IMR-90 (cell line): Measurements from ENCODE around the gene RAP2B. TPM values are rescaled to one million over a fixed set of nuclear protein-coding genes. Genes with fewer than 3 reads are reported as not detected.

Experiments used
- ATAC-seq: fragments of 200-7000 bp; cut with Tn5 transposase; 2 replicates; pipeline ENCODE4 v1.9.1; 2020; ENCODE audit warnings: low read depth, mild to moderate bottlenecking, moderate library complexity
- BruUV-seq: library from RNA; stranded (reverse); fragments of 400-500 nt; replicated peaks from 2 replicates; lab custom pipeline; 2021; lab: Mats Ljungman, UMichigan
- CTCF ChIA-PET: fragments of 300-600 bp; formaldehyde crosslinking; extraction: SDS; loops from one replicate; lab custom pipeline; 2021; ENCODE audit warnings: antibody characterized with exemption; lab: Yijun Ruan, JAX
- POLR2A ChIA-PET: fragments of 300-600 bp; sonication (Branson Sonifier 250); formaldehyde crosslinking; loops from one replicate; lab custom pipeline; 2022; ENCODE audit warnings: antibody characterized with exemption; ENCODE audit not compliant: unreplicated experiment; lab: Charles Lee
- DNase-seq: peaks from one replicate; pipeline ENCODE4 v3.0.0; 2013
- H2AFZ ChIP-seq: replicated peaks from 2 replicates; pipeline ENCODE3; 2013; ENCODE audit warnings: low read length, mild to moderate bottlenecking; ENCODE audit not compliant: poor library complexity
- H2AK5ac ChIP-seq: 2 replicates; pipeline ENCODE4 v1.6.1; 2013; ENCODE audit warnings: low read depth, low read length, inconsistent platforms
- H2AK9ac ChIP-seq: replicated peaks from 2 replicates; pipeline ENCODE3; 2013; ENCODE audit warnings: mild to moderate bottlenecking, low read depth, low read length, moderate library complexity; ENCODE audit not compliant: poor library complexity
- H2BK120ac ChIP-seq: 2 replicates; pipeline ENCODE4 v1.6.1; 2013; ENCODE audit warnings: low read depth, low read length, inconsistent platforms
- H2BK15ac ChIP-seq: 3 replicates; pipeline ENCODE4 v1.6.1; 2013; ENCODE audit warnings: low read depth, low read length, inconsistent platforms
- H2BK20ac ChIP-seq: 2 replicates; pipeline ENCODE4 v1.6.1; 2013; ENCODE audit warnings: low read depth, mild to moderate bottlenecking, inconsistent platforms, low read length, moderate library complexity
- H2BK5ac ChIP-seq: 2 replicates; pipeline ENCODE4 v1.6.1; 2013; ENCODE audit warnings: mild to moderate bottlenecking, low read depth, low read length, inconsistent platforms; ENCODE audit not compliant: poor library complexity, severe bottlenecking
- H3K14ac ChIP-seq: replicated peaks from 2 replicates; pipeline ENCODE4 v1.6.1; 2013; ENCODE audit warnings: low read depth, low read length, inconsistent platforms
- H3K18ac ChIP-seq: 2 replicates; pipeline ENCODE4 v1.6.1; 2013; ENCODE audit warnings: low read depth, low read length, control low read depth
- H3K23ac ChIP-seq: 2 replicates; pipeline ENCODE4 v1.6.1; 2013; ENCODE audit warnings: low read depth, low read length, inconsistent platforms
- H3K27ac ChIP-seq: 2 replicates; pipeline ENCODE4 v1.5.1; 2013; ENCODE audit warnings: mild to moderate bottlenecking, control low read depth, low read length; ENCODE audit not compliant: insufficient read depth
- H3K27me3 ChIP-seq: 2 replicates; pipeline ENCODE4 v1.6.1; 2013; ENCODE audit warnings: low read length; ENCODE audit not compliant: control insufficient read depth, insufficient read depth
- H3K36me3 ChIP-seq: 2 replicates; pipeline ENCODE4 v1.6.1; 2013; ENCODE audit warnings: low read length, mixed read lengths; ENCODE audit not compliant: control insufficient read depth, insufficient read depth
- H3K4ac ChIP-seq: 2 replicates; pipeline ENCODE4 v1.6.1; 2013; ENCODE audit warnings: low read depth, low read length, inconsistent platforms
- H3K4me1 ChIP-seq: 2 replicates; pipeline ENCODE4 v1.6.1; 2013; ENCODE audit warnings: low read length, mixed read lengths; ENCODE audit not compliant: control insufficient read depth, insufficient read depth
- H3K4me2 ChIP-seq: 2 replicates; pipeline ENCODE4 v1.6.1; 2013; ENCODE audit warnings: low read depth, mild to moderate bottlenecking, control low read depth, low read length, moderate library complexity
- H3K4me3 ChIP-seq: 2 replicates; pipeline ENCODE4 v1.5.1; 2013; ENCODE audit warnings: low read depth, mild to moderate bottlenecking, control low read depth, low read length, moderate library complexity; ENCODE audit not compliant: insufficient read depth
- H3K56ac ChIP-seq: 2 replicates; pipeline ENCODE4 v1.6.1; 2013; ENCODE audit warnings: low read length, inconsistent platforms; ENCODE audit not compliant: insufficient read depth; ENCODE audit errors: extremely low read depth
- H3K79me1 ChIP-seq, 2 experiments: 2 replicates each; pipeline ENCODE4 v1.6.1; 2013; ENCODE audit warnings: low read length in 2 of 2, inconsistent platforms in 1 of 2, low read depth in 1 of 2
- H3K9ac ChIP-seq: 2 replicates; pipeline ENCODE4 v1.6.1; 2013; ENCODE audit warnings: low read depth, low read length, control low read depth
- H3K9me1 ChIP-seq: 2 replicates; pipeline ENCODE4 v1.6.1; 2013; ENCODE audit warnings: low read length, inconsistent platforms; ENCODE audit not compliant: insufficient read depth
- H3K9me3 ChIP-seq: 2 replicates; pipeline ENCODE4 v1.6.1; 2013; ENCODE audit warnings: low read length; ENCODE audit not compliant: control insufficient read depth, insufficient read depth
- H4K20me1 ChIP-seq: 2 replicates; pipeline ENCODE4 v1.6.1; 2013; ENCODE audit warnings: low read length, inconsistent platforms; ENCODE audit not compliant: insufficient read depth
- H4K5ac ChIP-seq: 2 replicates; pipeline ENCODE4 v1.6.1; 2013; ENCODE audit warnings: mild to moderate bottlenecking, low read depth, low read length, control low read depth
- H4K8ac ChIP-seq, 2 experiments: 2 replicates each; pipeline ENCODE4 v1.6.1; 2013; ENCODE audit warnings: low read depth in 2 of 2, low read length in 2 of 2, control low read depth in 1 of 2, inconsistent platforms in 1 of 2
- H4K91ac ChIP-seq: 2 replicates; pipeline ENCODE4 v1.6.1; 2013; ENCODE audit warnings: low read depth, low read length, inconsistent platforms; ENCODE audit not compliant: insufficient read depth
- BHLHE40 ChIP-seq: fragments of 150-350 bp; IDR thresholded peaks from 2 replicates; pipeline ENCODE4 v1.6.1; 2016; ENCODE audit warnings: mild to moderate bottlenecking, low read depth, low read length
- CTCF ChIP-seq: conservative IDR thresholded peaks from 2 replicates; pipeline ENCODE4 v1.5.1; 2012; ENCODE audit warnings: mild to moderate bottlenecking, low read depth, low read length, improper control_type of control experiment
- MAFK ChIP-seq: IDR thresholded peaks from 2 replicates; pipeline ENCODE4 v1.6.1; 2012; ENCODE audit warnings: low read depth, low read length, improper control_type of control experiment
- MAZ ChIP-seq: IDR thresholded peaks from 2 replicates; pipeline ENCODE4 v1.6.1; 2012; ENCODE audit warnings: low read depth, mild to moderate bottlenecking, low read length, improper control_type of control experiment, moderate library complexity, borderline replicate concordance
- NFE2L2 ChIP-seq: fragments of 150-350 bp; IDR thresholded peaks from 2 replicates; pipeline ENCODE4 v1.6.1; 2016; ENCODE audit warnings: low read depth, mild to moderate bottlenecking, low read length
- RAD21 ChIP-seq: IDR thresholded peaks from 2 replicates; pipeline ENCODE4 v1.6.1; 2012; ENCODE audit warnings: low read length, improper control_type of control experiment
- SMC3 ChIP-seq: fragments of 150-350 bp; IDR thresholded peaks from 2 replicates; pipeline ENCODE4 v1.6.1; 2016; ENCODE audit warnings: low read depth, mild to moderate bottlenecking, antibody characterized with exemption, low read length, moderate library complexity
- USF2 ChIP-seq: fragments of 150-350 bp; IDR thresholded peaks from 2 replicates; pipeline ENCODE4 v1.6.1; 2017; ENCODE audit warnings: mild to moderate bottlenecking, antibody characterized with exemption, low read length, low read depth
- WGBS, 2 experiments: methylation state at CpG; one replicate each; pipeline versions ENCODE4 v1.1.5 to v1.1.7; 2013; ENCODE audit warnings: missing lambda C conversion rate in 2 of 2; ENCODE audit not compliant: insufficient read length in 1 of 2; ENCODE audit errors: extremely low coverage in 2 of 2; 5-methylcytosine and 5-hydroxymethylcytosine counted together
- dilution Hi-C: fragments of 300-500 bp; cut with HindIII; formaldehyde crosslinking; loops from one replicate; pipeline ENCODE4 v1.14.3; 2018; ENCODE audit warnings: low sequenced_read_pairs; ENCODE audit not compliant: unreplicated experiment
- in situ Hi-C: fragments of 300-500 bp; cut with MboI; formaldehyde crosslinking; loops from 3 replicates; pipeline ENCODE4 v1.14.3; 2019; ENCODE audit warnings: low sequenced_read_pairs, inconsistent platforms, mixed read lengths
- intact Hi-C: fragments of 100-400 bp; cut with micrococcal nuclease; formaldehyde crosslinking; loops from 2 replicates; pipeline ENCODE4 v1.10.0; 2022
- polyA plus RNA-seq, 3 experiments: library from polyadenylated mRNA; depleted of rRNA; stranded (reverse); fragments of >200 nt; gene quantifications; 2 replicates each; pipeline ENCODE4 v1.2.3, GENCODE V29; 2012; ENCODE audit warnings: low replicate concordance in 1 of 3
- total RNA-seq: library from RNA; depleted of rRNA; stranded (reverse); fragments of >200 nt; gene quantifications from 2 replicates; pipeline ENCODE4 v1.2.3, GENCODE V29; 2012

RAP2B gene
- total and polyA plus RNA-seq, 2 of the 4 experiments (the other 2 are of a cell fraction), result 6.6 to 12.4 TPM

- peak overlapping the region; percentile 59 for H2BK20ac ChIP-seq
- peak overlapping the region; percentile 96 for H3K4ac ChIP-seq
- no peaks in the 10 kb centered on the region for H3K27me3 ChIP-seq
- peak overlapping the region; percentile 80 for H3K18ac ChIP-seq
- H2AFZ ChIP-seq, result peak overlapping the region; percentile 93
- H3K9me1 ChIP-seq, result peaks cover 5% of the 10 kb centered on the region; the same call in 1 of the 2 replicates
- no peak for TF ChIP-seq RAD21
- TF ChIP-seq BHLHE40, result no peak
- no peak for TF ChIP-seq MAZ
- no peak for TF ChIP-seq NFE2L2
- TF ChIP-seq USF2, result no peak
- no peak for TF ChIP-seq SMC3
- no peak for TF ChIP-seq CTCF
- TF ChIP-seq MAFK, result no peak
- H3K14ac ChIP-seq, result peak overlapping the region; percentile 96
- peak overlapping the region; percentile 93 for H2BK120ac ChIP-seq
- no peak for DNase-seq
- peak overlapping the region; percentile 27 to 91 for H4K8ac ChIP-seq
- no peaks in the 10 kb centered on the region for H3K36me3 ChIP-seq
- H3K4me1 ChIP-seq, result peaks cover 4% of the 10 kb centered on the region; the same call in 1 of the 2 replicates
- POLR2A ChIA-PET, result no interaction called here
- peak overlapping the region; percentile 88 for H4K91ac ChIP-seq
- CTCF ChIA-PET, result interaction anchor here (1.7 kb wide), 1 partner anchor 117 kb away, joined by 7 read pairs; no protein-coding TSS in a partner anchor
- peaks cover 21% of the 10 kb centered on the region for H4K20me1 ChIP-seq
- in situ Hi-C loops, result loop anchor here (5.0 to 25.0 kb wide), 4 partner anchors 113 to 602 kb away; no protein-coding TSS in a partner anchor
- BruUV-seq, result no TSS peak
- dilution Hi-C loops, result no loop called here
- H3K4me3 ChIP-seq, result peak overlapping the region; percentile 73
- H3K4me2 ChIP-seq, result peak overlapping the region; percentile 85
- H3K9me3 ChIP-seq, result no peaks in the 10 kb centered on the region
- 80% methylated on average over 1 of the region's 9 CpGs; no CpG with 5 or more reads in 1 of the 2 experiments for WGBS, 2 experiments
- H3K23ac ChIP-seq, result peak overlapping the region; percentile 96
- H2AK9ac ChIP-seq, result peak overlapping the region; percentile 97
- peak overlapping the region; percentile 99 for H2BK5ac ChIP-seq
- no peak for ATAC-seq
- intact Hi-C loops, result loop anchor here (5.0 to 10.0 kb wide), 2 partner anchors 245 to 277 kb away; no protein-coding TSS in a partner anchor
- H3K9ac ChIP-seq, result peak overlapping the region; percentile 82
- H4K5ac ChIP-seq, result peak overlapping the region; percentile 76
- no peaks in the 10 kb centered on the region for H3K79me1 ChIP-seq
- peak overlapping the region; percentile 16; the same call in 2 of the 3 replicates for H2BK15ac ChIP-seq
- peak overlapping the region; percentile 98 for H3K27ac ChIP-seq
- H2AK5ac ChIP-seq, result peak overlapping the region; percentile 52
- peak overlapping the region; percentile 97; the same call in 1 of the 2 replicates for H3K56ac ChIP-seq
Measured at GRCh38 chr3:153159771-153160397, 2.1 kb upstream of the RAP2B start.
